Neuronal stem cell (in vitro differentiated cells): ENCODE data around the gene FBXO44.
A peak's percentile ranks its signal among the peaks of the same experiment; 100 is the strongest.

Experiments used
- DNase-seq: peaks from one replicate; pipeline ENCODE4 v3.0.0-alpha.2; 2013; ENCODE audit warnings: low spot score
- H2AFZ ChIP-seq: one replicate; pipeline ENCODE4 v1.6.1; 2013; ENCODE audit warnings: mild to moderate bottlenecking, low read length, inconsistent platforms
- H2AK5ac ChIP-seq: 2 replicates; pipeline ENCODE4 v1.6.1; 2013; ENCODE audit warnings: low read depth, mild to moderate bottlenecking, inconsistent platforms, low read length, moderate library complexity, mixed read lengths
- H2BK120ac ChIP-seq: 2 replicates; pipeline ENCODE4 v1.6.1; 2013; ENCODE audit warnings: low read depth, mild to moderate bottlenecking, inconsistent platforms, low read length, moderate library complexity, mixed read lengths
- H2BK12ac ChIP-seq: one replicate; pipeline ENCODE4 v1.6.1; 2013; ENCODE audit warnings: low read length, inconsistent platforms
- H2BK15ac ChIP-seq: 2 replicates; pipeline ENCODE4 v1.6.1; 2013; ENCODE audit warnings: mild to moderate bottlenecking, low read length, inconsistent platforms, mixed read lengths
- H2BK5ac ChIP-seq: one replicate; pipeline ENCODE4 v1.6.1; 2013; ENCODE audit warnings: inconsistent platforms, mild to moderate bottlenecking, low read length, moderate library complexity
- H3K14ac ChIP-seq: one replicate; pipeline ENCODE4 v1.6.1; 2013; ENCODE audit warnings: low read length, inconsistent platforms
- H3K18ac ChIP-seq: 2 replicates; pipeline ENCODE4 v1.6.1; 2013; ENCODE audit warnings: low read length, inconsistent platforms
- H3K23ac ChIP-seq: 2 replicates; pipeline ENCODE4 v1.6.1; 2013; ENCODE audit warnings: low read depth, mild to moderate bottlenecking, mixed read lengths, low read length, inconsistent platforms; ENCODE audit not compliant: poor library complexity
- H3K27ac ChIP-seq: replicated peaks from 3 replicates; pipeline ENCODE4 v1.5.1; 2013; ENCODE audit warnings: low read length, inconsistent platforms
- H3K27me3 ChIP-seq, 3 experiments: 2 replicates each; pipeline ENCODE4 v1.6.1; 2013; ENCODE audit warnings: low read length in 3 of 3, mild to moderate bottlenecking in 2 of 3, inconsistent platforms in 1 of 3, low read depth in 1 of 3, mixed read lengths in 1 of 3, moderate library complexity in 1 of 3; ENCODE audit not compliant: control insufficient read depth in 3 of 3, insufficient read depth in 3 of 3
- H3K36me3 ChIP-seq, 2 donors: replicated peaks in 1 of 2; 2 replicates each; pipeline ENCODE4 v1.6.1; 2013; ENCODE audit warnings: low read length in 2 of 2; ENCODE audit not compliant: control insufficient read depth in 2 of 2, insufficient read depth in 2 of 2
- H3K4ac ChIP-seq: 2 replicates; pipeline ENCODE4 v1.6.1; 2013; ENCODE audit warnings: inconsistent platforms, mild to moderate bottlenecking, low read length, moderate library complexity
- H3K4me1 ChIP-seq, 2 donors: 1 replicate in 1 of 2; 2 replicates in 1 of 2; pipeline ENCODE4 v1.6.1; 2013; ENCODE audit warnings: low read length in 2 of 2, low read depth in 1 of 2; ENCODE audit not compliant: control insufficient read depth in 2 of 2, insufficient read depth in 1 of 2
- H3K4me2 ChIP-seq: one replicate; pipeline ENCODE4 v1.6.1; 2013; ENCODE audit warnings: mild to moderate bottlenecking, low read length, inconsistent platforms; ENCODE audit not compliant: insufficient read depth, poor library complexity, severe bottlenecking
- H3K4me3 ChIP-seq, 2 donors: 2 replicates each; pipeline ENCODE4 v1.5.1; 2013; ENCODE audit warnings: low read length in 2 of 2, mild to moderate bottlenecking in 2 of 2, inconsistent platforms in 1 of 2, moderate library complexity in 1 of 2
- H3K79me1 ChIP-seq: one replicate; pipeline ENCODE4 v1.6.1; 2013; ENCODE audit warnings: low read depth, mild to moderate bottlenecking, inconsistent platforms, low read length, moderate library complexity
- H3K9ac ChIP-seq: one replicate; pipeline ENCODE4 v1.6.1; 2013; ENCODE audit warnings: mild to moderate bottlenecking, low read depth, low read length, inconsistent platforms; ENCODE audit not compliant: poor library complexity
- H3K9me3 ChIP-seq, 2 donors: replicated peaks in 1 of 2; 2 replicates each; pipeline versions ENCODE3 to v1.6.1; 2013; ENCODE audit warnings: low read length in 2 of 2, mild to moderate bottlenecking in 2 of 2, inconsistent platforms in 1 of 2, low read depth in 1 of 2, mixed read lengths in 1 of 2, moderate library complexity in 1 of 2; ENCODE audit not compliant: control insufficient read depth in 2 of 2, insufficient read depth in 1 of 2
- H4K8ac ChIP-seq: one replicate; pipeline ENCODE4 v1.6.1; 2013; ENCODE audit warnings: low read depth, mild to moderate bottlenecking, inconsistent platforms, low read length, moderate library complexity
- H4K91ac ChIP-seq: one replicate; pipeline ENCODE4 v1.6.1; 2013; ENCODE audit warnings: low read length, low read depth, mild to moderate bottlenecking, inconsistent platforms; ENCODE audit not compliant: poor library complexity
- WGBS, 2 donors: extraction: QIAGEN DNeasy Blood & Tissue Kit; methylation state at CpG; one replicate each; pipeline ENCODE4 v1.1.7; 2013; ENCODE audit warnings: missing lambda C conversion rate in 2 of 2, mixed read lengths in 1 of 2; ENCODE audit not compliant: insufficient read length in 2 of 2, insufficient replicate concordance in 1 of 2; ENCODE audit errors: extremely low coverage in 2 of 2; 5-methylcytosine and 5-hydroxymethylcytosine counted together

The FBXO44 gene

GRCh38 chr1:11691302-11691914 is 36.7 kb downstream of the FBXO44 start, which contains the start of gene DRAXIN:
DRAXIN (plus strand) TSS chr1:11691710; CDS start chr1:11706259, 14,549 bp downstream.
- DNase-seq = peak; percentile 63
- peak within 1 kb of the TSS; percentile 75 for H2BK5ac ChIP-seq

GRCh38 chr1:11691928-11692711 is 37.4 kb downstream of the FBXO44 start:
- peak overlapping the region; percentile 76 for H3K4ac ChIP-seq
- peak overlapping the region; percentile 77 for H3K4me2 ChIP-seq
- H3K27ac ChIP-seq = no peak overlapping the region
- peak overlapping the region; percentile 81 for H3K9ac ChIP-seq
- H3K79me1 ChIP-seq = no peaks in the 10 kb centered on the region
- H3K9me3 ChIP-seq = no peaks in the 10 kb centered on the region
- peaks cover 0 to 12% (median 0%) of the 10 kb centered on the region in 3 experiments for H3K27me3 ChIP-seq
- peak overlapping the region; percentile 54 for H2AFZ ChIP-seq
- H3K23ac ChIP-seq = peak overlapping the region; percentile 73
- WGBS, 2 donors = no CpG with 5 or more reads among the region's 64 CpGs
- peak overlapping the region; percentile 95 for H2AK5ac ChIP-seq
- H4K91ac ChIP-seq = no peak overlapping the region
- H3K36me3 ChIP-seq = peaks cover 0 to 16% of the 10 kb centered on the region in 2 donors
- peaks cover 22 to 29% of the 10 kb centered on the region in 2 donors for H3K4me1 ChIP-seq
- H4K8ac ChIP-seq = peak overlapping the region; percentile 43
- DNase-seq = no peak
- peak overlapping the region; percentile 75 for H2BK5ac ChIP-seq
- H2BK12ac ChIP-seq = peak overlapping the region; percentile 98
- peak overlapping the region; percentile 72 for H2BK120ac ChIP-seq
- H3K14ac ChIP-seq = peak overlapping the region; percentile 56
- H2BK15ac ChIP-seq = peak overlapping the region; percentile 96
- H3K4me3 ChIP-seq = peak overlapping the region; percentile 69 to 95
- peak overlapping the region; percentile 94 for H3K18ac ChIP-seq

More at GRCh38 chr1:11691302-11691914, 36.7 kb downstream of the FBXO44 start, which contains the start of gene DRAXIN:
- H2BK120ac ChIP-seq = peak within 1 kb of the TSS; percentile 100
- H3K4ac ChIP-seq = peak within 1 kb of the TSS; percentile 98
- H3K9me3 ChIP-seq = no peaks in the 10 kb centered on the region
- H3K4me2 ChIP-seq = peak within 1 kb of the TSS; percentile 92
- peaks cover 22 to 29% of the 10 kb centered on the region in 2 donors for H3K4me1 ChIP-seq
- peak within 1 kb of the TSS; percentile 99 for H3K18ac ChIP-seq
- H3K9ac ChIP-seq = peak within 1 kb of the TSS; percentile 88
- peak within 1 kb of the TSS; percentile 79 for H4K91ac ChIP-seq
- peak within 1 kb of the TSS; percentile 96 for H2BK15ac ChIP-seq
- H3K23ac ChIP-seq = peak within 1 kb of the TSS; percentile 73
- no peaks in the 10 kb centered on the region for H3K79me1 ChIP-seq
- peaks cover 0 to 12% (median 0%) of the 10 kb centered on the region in 3 experiments for H3K27me3 ChIP-seq
- peak within 1 kb of the TSS; percentile 80 for H2AFZ ChIP-seq
- H3K14ac ChIP-seq = peak within 1 kb of the TSS; percentile 94
- H2BK12ac ChIP-seq = peak within 1 kb of the TSS; percentile 98
- peak within 1 kb of the TSS; percentile 69 to 95 for H3K4me3 ChIP-seq
- H3K27ac ChIP-seq = peak within 1 kb of the TSS; percentile 43
- WGBS, 2 donors = no CpG with 5 or more reads among the region's 78 CpGs
- peak within 1 kb of the TSS; percentile 43 for H4K8ac ChIP-seq
- peak within 1 kb of the TSS; percentile 95 for H2AK5ac ChIP-seq
- H3K36me3 ChIP-seq = peaks cover 0 to 16% of the 10 kb centered on the region in 2 donors

GRCh38 chr1:11693024-11693590 is 38.4 kb downstream of the FBXO44 start:
- WGBS, 2 donors = no CpG with 5 or more reads among the region's 6 CpGs
- H3K4me2 ChIP-seq = no peak overlapping the region
- H3K27ac ChIP-seq = no peak overlapping the region
- no peaks in the 10 kb centered on the region for H3K9me3 ChIP-seq
- peak overlapping the region in 1 of 2 donors; percentile 69 for H3K4me3 ChIP-seq
- no peak overlapping the region for H3K14ac ChIP-seq
- no peak for DNase-seq
- H3K27me3 ChIP-seq = peaks cover 0 to 12% (median 0%) of the 10 kb centered on the region in 3 experiments
- peak overlapping the region; percentile 92 for H2AK5ac ChIP-seq
- H4K8ac ChIP-seq = no peak overlapping the region
- no peak overlapping the region for H3K4ac ChIP-seq
- H2BK120ac ChIP-seq = no peak overlapping the region
- peak overlapping the region; percentile 12 for H3K23ac ChIP-seq
- H2BK5ac ChIP-seq = no peak overlapping the region
- H3K79me1 ChIP-seq = no peaks in the 10 kb centered on the region
- peak overlapping the region; percentile 93 for H2BK15ac ChIP-seq
- H4K91ac ChIP-seq = no peak overlapping the region
- H3K36me3 ChIP-seq = peaks cover 0 to 8% of the 10 kb centered on the region in 2 donors
- H2AFZ ChIP-seq = no peak overlapping the region
- no peak overlapping the region for H3K18ac ChIP-seq
- no peak overlapping the region for H3K9ac ChIP-seq
- peaks cover 22 to 29% of the 10 kb centered on the region in 2 donors for H3K4me1 ChIP-seq
- no peak overlapping the region for H2BK12ac ChIP-seq
